ENCODE measurements around the gene C17orf114.

DNA sequence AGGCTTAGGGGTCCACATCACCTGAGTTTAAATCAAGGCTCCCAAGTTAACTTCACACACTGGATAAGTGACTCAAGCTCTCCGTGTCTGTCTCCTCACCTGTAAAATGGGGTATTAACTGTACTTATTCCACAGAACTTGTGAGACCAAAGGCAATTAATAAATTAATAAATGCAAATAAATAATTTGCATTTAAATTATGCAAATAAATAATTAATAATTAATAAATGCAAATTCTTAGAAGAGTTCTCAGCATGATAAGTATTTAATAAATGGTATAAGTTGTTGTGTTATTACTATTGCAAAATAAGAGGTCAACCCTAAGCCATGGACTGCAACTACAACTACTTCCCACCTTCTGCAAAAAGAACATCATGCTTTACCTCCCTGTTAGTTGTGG lies 48.7 kb downstream of the C17orf114 start:
- TF ChIP-seq, protein P1, sequence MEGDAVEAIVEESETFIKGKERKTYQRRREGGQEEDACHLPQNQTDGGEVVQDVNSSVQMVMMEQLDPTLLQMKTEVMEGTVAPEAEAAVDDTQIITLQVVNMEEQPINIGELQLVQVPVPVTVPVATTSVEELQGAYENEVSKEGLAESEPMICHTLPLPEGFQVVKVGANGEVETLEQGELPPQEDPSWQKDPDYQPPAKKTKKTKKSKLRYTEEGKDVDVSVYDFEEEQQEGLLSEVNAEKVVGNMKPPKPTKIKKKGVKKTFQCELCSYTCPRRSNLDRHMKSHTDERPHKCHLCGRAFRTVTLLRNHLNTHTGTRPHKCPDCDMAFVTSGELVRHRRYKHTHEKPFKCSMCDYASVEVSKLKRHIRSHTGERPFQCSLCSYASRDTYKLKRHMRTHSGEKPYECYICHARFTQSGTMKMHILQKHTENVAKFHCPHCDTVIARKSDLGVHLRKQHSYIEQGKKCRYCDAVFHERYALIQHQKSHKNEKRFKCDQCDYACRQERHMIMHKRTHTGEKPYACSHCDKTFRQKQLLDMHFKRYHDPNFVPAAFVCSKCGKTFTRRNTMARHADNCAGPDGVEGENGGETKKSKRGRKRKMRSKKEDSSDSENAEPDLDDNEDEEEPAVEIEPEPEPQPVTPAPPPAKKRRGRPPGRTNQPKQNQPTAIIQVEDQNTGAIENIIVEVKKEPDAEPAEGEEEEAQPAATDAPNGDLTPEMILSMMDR (IDR thresholded peaks at IDR 0.05), result no peak
- no peak for TF ChIP-seq POLR2A (IDR thresholded peaks at IDR 0.05)
